Stimulated activated naive CD8-positive, alpha-beta T cell treated with anti-CD3 and anti-CD28 coated beads, Interleukin-15, amount 100 ng/mL, for 72 hours (primary cell): ENCODE data around the gene TH.
A peak's percentile ranks its signal among the peaks of the same experiment; 100 is the strongest.
"Not testable (repeated sequence)": the region's sequence is repeated elsewhere in the genome, so short reads cannot be mapped to it uniquely, and the experiment has no call there.

Experiments used
- ATAC-seq: fragments of 150-1000 bp; cut with Tn5 transposase; 2 replicates; pipeline ENCODE4 v1.10.0; 2021; ENCODE audit warnings: mild to moderate bottlenecking, moderate library complexity
- DNase-seq, 2 donors: peaks; one replicate each; pipeline ENCODE4 v3.0.0; 2021 to 2022
- H3K27ac Mint-ChIP-seq, 2 donors: one replicate each; pipeline ENCODE4 v1.8.0; 2022; ENCODE audit warnings: mild to moderate bottlenecking in 2 of 2, mixed read lengths in 2 of 2, moderate library complexity in 2 of 2
- H3K27me3 Mint-ChIP-seq: one replicate; pipeline ENCODE4 v1.8.0; 2022; ENCODE audit warnings: mixed read lengths
- H3K4me1 Mint-ChIP-seq: one replicate; pipeline ENCODE4 v1.8.0; 2022; ENCODE audit warnings: mild to moderate bottlenecking, mixed read lengths
- H3K4me3 Mint-ChIP-seq, 2 donors: one replicate each; pipeline ENCODE4 v1.8.0; 2022; ENCODE audit warnings: mild to moderate bottlenecking in 2 of 2, mixed read lengths in 2 of 2, moderate library complexity in 1 of 2
- H3K9me3 Mint-ChIP-seq, 2 donors: one replicate each; pipeline ENCODE4 v1.8.0; 2022; ENCODE audit warnings: mixed read lengths in 2 of 2

TH gene

DNA sequence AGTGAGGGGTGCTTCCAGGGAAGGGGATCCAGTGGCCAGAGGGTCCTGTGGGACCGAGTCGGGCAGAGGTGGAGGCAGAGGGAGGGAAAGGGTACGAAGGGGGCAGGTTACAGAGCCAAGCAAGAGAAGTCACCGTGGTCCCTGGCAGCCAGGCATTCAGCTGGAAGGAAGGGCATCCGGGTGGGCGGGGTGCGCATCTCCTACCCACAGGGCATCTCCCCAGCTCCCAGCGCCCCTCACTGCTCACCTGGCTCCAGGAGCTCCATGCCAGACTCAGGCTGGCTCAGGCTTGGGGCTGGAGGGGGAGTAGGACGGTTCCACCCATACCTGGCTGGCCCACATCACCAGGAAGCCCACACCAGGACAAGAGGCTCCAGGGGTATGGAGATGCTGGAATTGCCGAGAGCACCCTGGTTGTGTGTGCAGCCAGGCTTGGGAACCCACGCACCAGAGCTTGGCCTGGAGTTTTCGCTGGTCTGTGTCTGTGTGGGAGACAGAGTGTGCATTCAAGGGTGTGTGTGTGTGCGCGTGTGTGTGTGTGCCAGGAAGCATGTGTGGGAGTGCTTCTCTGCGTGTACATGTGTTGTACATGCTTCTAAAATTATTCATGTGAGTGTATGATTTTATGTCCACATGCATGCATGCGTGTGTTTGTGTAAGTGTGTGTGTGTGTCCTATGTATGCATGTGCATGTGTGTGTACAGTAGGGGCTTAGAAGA is 6.6 kb upstream of the TH start:
- not testable (repeated sequence) for H3K9me3 Mint-ChIP-seq, H3K4me3 Mint-ChIP-seq, H3K4me1 Mint-ChIP-seq, H3K27ac Mint-ChIP-seq, H3K27me3 Mint-ChIP-seq, ATAC-seq, DNase-seq

DNA sequence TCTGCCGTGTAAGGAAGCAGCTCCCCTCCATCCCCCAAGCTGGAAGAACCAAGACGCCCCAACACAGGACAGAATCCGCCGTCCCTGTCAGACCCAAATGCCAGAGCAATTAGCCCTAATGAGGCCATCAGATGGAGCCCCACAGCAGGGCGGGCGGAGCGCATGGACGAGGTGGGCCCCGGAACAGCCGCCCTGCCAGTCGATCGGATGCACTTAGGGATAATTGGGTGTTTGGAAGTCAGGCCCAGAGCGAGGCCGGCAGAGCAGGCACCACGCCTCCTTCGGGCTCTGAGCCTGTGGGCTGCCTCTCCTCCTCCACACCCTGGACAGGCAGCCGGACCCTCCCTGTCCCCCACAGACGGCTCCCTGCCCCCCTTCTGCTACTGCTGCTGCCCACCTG is 5.5 kb upstream of the TH start:
- no peak overlapping the region for H3K27ac Mint-ChIP-seq
- no peak overlapping the region for H3K4me3 Mint-ChIP-seq
- no peak for ATAC-seq
- H3K9me3 Mint-ChIP-seq = no peaks in the 10 kb centered on the region
- H3K27me3 Mint-ChIP-seq = no peaks in the 10 kb centered on the region
- H3K4me1 Mint-ChIP-seq = no peaks in the 10 kb centered on the region
- no peak for DNase-seq

DNA sequence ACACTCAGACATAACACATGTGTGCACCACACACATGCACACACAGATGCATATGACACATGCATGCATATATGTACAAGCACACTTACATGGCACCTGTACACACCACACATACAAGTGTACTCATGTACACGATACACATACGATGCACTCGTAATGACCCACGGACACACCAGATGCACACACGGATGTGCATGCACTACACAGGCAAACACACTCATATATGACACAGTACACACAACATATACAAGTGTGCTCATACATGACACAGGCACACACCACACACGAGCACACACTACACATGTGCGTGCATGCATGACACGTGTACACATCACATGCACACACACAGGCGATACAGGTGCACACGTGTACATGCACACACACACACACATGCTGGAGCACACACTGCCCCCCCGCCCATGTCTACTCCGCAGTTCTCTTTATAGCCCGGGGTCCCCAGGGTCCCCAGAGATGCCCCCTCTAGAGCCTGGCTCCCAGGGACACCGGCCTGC is 4.8 kb upstream of the TH start:
- H3K4me1 Mint-ChIP-seq = no peaks in the 10 kb centered on the region
- no peak overlapping the region for H3K27ac Mint-ChIP-seq
- H3K9me3 Mint-ChIP-seq = no peaks in the 10 kb centered on the region
- no peaks in the 10 kb centered on the region for H3K27me3 Mint-ChIP-seq
- DNase-seq = no peak
- H3K4me3 Mint-ChIP-seq = no peak overlapping the region
- no peak for ATAC-seq

DNA sequence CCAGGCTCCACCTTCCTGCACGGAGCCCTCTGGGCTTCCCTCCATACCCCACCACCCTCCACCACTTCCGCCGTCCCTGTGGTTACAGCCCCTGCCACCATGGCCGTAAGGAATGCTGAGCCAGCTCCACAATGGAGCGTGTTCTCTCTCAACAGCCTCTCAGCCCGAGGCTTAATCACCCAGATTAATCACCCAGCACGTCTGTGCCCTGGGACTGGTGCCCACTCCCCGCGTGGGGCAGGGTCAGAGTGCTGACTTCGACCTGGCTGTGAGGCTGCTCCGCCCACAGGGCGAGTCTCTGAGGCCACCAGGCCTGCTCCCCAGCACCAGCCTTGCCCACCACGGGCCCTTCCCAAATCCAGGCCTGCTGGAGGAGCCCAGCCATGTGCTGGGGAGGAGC is 4.0 kb upstream of the TH start:
- H3K27me3 Mint-ChIP-seq = no peaks in the 10 kb centered on the region
- ATAC-seq (no peak), DNase-seq (no peak)
- no peak overlapping the region for H3K4me3 Mint-ChIP-seq
- no peaks in the 10 kb centered on the region for H3K9me3 Mint-ChIP-seq
- no peak overlapping the region for H3K27ac Mint-ChIP-seq
- no peaks in the 10 kb centered on the region for H3K4me1 Mint-ChIP-seq

DNA sequence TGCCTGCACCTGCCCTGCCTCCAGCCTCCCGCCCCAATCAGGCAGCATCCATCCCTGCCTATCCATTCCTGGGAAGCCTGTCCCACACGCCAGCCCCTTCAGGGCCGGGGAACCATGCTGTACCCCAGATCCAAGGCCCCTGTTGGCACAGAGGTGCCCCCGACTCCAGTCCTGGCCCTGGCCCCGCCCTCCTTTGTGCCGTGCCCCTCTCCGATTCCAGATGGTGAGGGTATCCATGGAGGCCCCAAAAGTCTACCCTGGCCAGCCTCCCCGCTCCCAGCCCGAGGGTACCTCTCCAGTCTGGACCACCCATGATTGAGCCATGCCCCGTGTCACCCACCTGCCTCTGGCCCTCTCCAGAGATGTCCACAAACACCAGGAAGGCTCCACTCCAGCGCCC is 2.7 kb upstream of the TH start:
- ATAC-seq = no peak
- no peaks in the 10 kb centered on the region for H3K9me3 Mint-ChIP-seq
- no peak for DNase-seq
- H3K27me3 Mint-ChIP-seq = no peaks in the 10 kb centered on the region
- H3K4me3 Mint-ChIP-seq = no peak overlapping the region
- H3K4me1 Mint-ChIP-seq = no peaks in the 10 kb centered on the region
- H3K27ac Mint-ChIP-seq = no peak overlapping the region

DNA sequence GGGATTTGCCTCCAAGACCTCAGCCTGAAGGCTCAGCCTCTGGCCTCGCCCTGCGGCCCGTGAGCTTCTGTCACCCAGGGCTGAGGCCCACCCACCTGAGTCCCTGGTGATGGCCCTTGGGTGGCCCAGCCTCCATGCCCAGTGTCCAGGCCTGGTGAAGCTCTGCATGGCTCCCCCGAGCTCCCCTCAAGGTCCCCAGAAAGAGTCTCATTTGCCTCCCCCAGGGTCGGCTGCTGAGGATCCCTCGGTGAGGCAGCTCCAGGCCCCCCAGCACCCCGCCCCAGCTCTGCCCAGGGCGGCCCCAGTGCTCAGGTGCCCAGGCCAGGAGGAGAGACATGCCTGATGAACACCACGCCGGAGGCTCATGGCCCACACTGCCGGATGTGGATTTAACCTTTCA is 2.1 kb upstream of the TH start:
- Mint-ChIP-seq H3K4me3 (no peak overlapping the region), H3K27ac (no peak overlapping the region)

DNA sequence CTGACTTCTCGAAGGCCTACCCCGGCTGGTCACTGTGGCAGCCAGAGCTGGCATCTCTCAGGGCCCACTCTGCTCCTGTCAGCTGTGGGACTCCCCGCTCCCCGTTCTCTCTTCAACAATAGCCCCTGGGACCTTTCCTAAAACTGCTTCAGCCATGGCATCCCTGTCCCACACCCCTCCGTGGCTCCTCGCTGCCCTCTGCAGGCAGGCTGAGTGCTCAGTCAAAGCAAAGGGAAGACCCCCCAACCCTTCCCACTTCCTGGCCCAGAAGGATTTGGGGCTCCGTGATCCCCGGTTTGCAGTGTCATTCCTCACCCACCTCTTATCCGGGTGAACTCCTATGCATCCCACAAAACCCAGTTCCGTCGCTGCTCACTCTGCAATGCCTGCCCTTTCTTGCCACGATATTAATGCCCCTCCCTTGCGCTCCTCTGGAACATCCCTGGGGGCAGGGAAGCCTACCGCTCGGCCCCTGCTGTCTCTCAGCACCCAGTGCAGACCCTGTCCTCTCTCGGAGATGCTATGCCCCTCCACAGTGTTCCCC is 1.6 kb upstream of the TH start:
- no peak overlapping the region for H3K4me3 Mint-ChIP-seq
- ATAC-seq (no peak), DNase-seq (no peak)
- no peaks in the 10 kb centered on the region for H3K4me1 Mint-ChIP-seq
- no peak overlapping the region for H3K27ac Mint-ChIP-seq
- H3K27me3 Mint-ChIP-seq = no peaks in the 10 kb centered on the region
- no peaks in the 10 kb centered on the region for H3K9me3 Mint-ChIP-seq

More for the DNA sequence above, 2.1 kb upstream of the TH start:
- Mint-ChIP-seq H3K4me1 (no peaks in the 10 kb centered on the region), H3K27me3 (no peaks in the 10 kb centered on the region), H3K9me3 (no peaks in the 10 kb centered on the region)
- no peak for DNase-seq
- no peak for ATAC-seq

DNA sequence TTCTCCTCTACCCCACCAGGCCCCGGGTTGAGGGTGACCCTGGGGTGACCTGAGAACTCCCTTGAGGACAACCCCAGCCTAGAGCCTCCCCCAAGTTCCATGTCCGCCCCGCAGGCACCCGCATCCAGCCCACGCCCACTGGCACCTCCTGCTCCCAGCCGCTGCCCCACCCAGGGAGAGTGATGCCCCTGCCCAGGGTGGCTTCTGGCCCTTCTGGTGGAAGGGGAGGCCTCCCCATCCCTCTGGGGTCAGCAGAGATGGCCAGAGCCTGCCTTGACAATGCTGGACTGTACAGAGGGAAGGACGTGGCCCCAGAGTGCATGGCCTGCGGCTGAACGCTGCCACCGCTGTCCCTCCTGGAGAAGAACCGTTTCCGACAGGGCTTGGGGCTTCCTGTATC is 1.1 kb upstream of the TH start:
- Mint-ChIP-seq H3K4me3 (no peak overlapping the region), H3K27me3 (peaks cover 5% of the 10 kb centered on the region), H3K27ac (no peak overlapping the region), H3K4me1 (no peaks in the 10 kb centered on the region), H3K9me3 (no peaks in the 10 kb centered on the region)
- ATAC-seq (peak; percentile 3), DNase-seq (no peak)

DNA sequence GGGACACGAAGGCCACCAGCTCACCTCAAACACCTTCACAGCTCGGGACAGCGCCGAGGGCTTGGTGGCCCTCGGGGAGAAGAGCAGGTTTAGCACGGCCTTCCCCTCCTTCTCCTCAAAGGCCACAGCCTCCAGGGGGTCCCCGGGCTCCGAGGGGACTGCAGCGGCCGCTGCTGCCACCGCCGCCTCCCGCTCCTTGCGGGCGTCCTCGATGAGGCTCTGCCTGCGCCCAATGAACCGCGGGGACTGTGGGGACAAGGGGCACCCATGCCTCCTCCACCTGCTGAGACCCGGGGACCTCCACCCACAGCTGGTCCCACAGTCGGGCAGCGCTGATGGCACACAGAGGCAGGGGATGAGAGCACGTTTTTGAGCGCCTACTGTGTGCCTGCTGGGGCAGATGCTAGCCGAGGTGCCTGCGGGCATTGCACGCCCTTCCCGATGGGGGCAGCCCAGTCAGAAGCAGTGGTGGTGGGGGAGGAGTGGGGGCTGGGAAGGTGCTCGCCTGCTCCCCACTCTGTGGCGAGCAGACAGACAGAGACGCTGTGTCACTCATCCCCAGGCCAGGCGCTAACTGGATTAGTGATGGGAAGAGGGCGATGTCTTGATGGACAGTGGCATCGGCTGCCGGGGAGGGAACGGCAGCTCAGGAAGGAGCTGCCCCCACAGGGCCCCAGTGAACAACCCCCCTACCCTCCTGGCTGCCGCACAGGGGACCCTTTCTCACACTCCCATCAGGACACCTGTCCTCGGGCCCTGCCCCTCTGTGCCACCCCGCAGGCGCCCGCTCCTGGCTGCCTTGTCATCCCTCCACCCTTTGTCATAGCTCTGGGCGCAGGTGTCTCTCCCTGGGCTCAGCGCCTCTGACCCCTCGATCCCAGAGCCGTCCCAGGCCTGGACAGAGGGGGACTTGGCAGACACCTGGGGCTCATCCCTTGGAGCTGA is 1.7 kb downstream of the TH start:
- H3K9me3 Mint-ChIP-seq = no peaks in the 10 kb centered on the region
- DNase-seq (no peak), ATAC-seq (no peak)
- H3K4me3 Mint-ChIP-seq = no peak overlapping the region
- H3K4me1 Mint-ChIP-seq = no peaks in the 10 kb centered on the region
- H3K27me3 Mint-ChIP-seq = peaks cover 14% of the 10 kb centered on the region
- H3K27ac Mint-ChIP-seq = no peak overlapping the region

DNA sequence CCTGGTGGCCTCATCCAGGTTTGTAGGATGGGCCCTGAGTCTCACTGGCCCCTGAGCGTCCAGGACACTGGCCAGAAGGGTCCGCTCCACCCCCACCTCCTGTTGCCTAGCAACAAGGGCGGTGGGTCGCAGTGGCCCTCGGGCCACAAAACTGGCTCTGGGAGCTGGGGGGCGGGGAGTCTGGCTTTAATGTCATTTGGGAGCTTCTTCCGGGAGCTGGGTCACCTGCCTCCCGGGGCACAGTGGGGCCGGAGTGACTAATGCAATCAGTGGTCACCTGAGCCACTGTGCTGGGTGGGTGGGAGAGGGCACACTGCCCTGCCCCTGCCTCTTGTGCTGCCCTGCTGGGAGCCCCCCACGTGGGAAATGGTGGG is 2.6 kb downstream of the TH start:
- no peak for DNase-seq
- Mint-ChIP-seq H3K27ac (no peak overlapping the region), H3K27me3 (peaks cover 20% of the 10 kb centered on the region), H3K9me3 (no peaks in the 10 kb centered on the region), H3K4me1 (no peaks in the 10 kb centered on the region), H3K4me3 (no peak overlapping the region)
- ATAC-seq = no peak

DNA sequence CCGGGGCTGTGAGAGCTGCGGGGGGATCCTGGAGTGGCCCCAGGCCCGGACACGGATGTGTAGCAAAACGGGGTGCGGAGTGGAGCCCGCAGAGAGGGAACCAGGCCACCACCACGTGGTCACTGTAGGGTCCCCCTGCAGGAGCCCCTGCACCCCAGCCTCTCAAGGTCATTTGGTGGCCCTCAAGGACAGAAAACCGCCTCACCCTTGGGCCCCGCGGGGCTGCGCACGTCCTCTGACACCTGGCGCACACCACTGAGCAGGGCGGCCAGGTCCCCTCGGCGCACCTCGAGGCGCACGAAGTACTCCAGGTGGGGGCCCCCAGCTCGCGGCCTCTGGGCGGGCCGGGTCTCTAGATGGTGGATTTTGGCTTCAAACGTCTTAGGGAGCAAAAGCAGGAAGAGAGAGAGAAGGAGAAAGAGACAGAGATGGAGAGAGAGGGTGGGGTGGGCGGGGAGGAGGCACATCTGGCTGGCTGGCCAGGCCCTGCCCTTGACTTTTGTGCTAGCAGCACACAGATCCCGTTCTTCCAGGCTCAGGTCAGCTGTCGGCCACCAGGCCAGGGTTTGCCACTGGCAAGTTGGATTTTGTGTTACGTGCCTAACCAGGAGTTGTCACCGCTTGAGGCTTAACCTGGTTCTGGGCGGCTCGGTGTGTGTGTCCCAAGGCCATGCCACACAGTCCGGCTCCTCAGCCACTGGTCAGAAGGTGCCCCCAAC is 3.2 kb downstream of the TH start:
- no peak for DNase-seq
- no peak for ATAC-seq
- Mint-ChIP-seq H3K4me1 (no peaks in the 10 kb centered on the region), H3K27me3 (peaks cover 25% of the 10 kb centered on the region), H3K4me3 (no peak overlapping the region), H3K27ac (no peak overlapping the region), H3K9me3 (no peaks in the 10 kb centered on the region)

DNA sequence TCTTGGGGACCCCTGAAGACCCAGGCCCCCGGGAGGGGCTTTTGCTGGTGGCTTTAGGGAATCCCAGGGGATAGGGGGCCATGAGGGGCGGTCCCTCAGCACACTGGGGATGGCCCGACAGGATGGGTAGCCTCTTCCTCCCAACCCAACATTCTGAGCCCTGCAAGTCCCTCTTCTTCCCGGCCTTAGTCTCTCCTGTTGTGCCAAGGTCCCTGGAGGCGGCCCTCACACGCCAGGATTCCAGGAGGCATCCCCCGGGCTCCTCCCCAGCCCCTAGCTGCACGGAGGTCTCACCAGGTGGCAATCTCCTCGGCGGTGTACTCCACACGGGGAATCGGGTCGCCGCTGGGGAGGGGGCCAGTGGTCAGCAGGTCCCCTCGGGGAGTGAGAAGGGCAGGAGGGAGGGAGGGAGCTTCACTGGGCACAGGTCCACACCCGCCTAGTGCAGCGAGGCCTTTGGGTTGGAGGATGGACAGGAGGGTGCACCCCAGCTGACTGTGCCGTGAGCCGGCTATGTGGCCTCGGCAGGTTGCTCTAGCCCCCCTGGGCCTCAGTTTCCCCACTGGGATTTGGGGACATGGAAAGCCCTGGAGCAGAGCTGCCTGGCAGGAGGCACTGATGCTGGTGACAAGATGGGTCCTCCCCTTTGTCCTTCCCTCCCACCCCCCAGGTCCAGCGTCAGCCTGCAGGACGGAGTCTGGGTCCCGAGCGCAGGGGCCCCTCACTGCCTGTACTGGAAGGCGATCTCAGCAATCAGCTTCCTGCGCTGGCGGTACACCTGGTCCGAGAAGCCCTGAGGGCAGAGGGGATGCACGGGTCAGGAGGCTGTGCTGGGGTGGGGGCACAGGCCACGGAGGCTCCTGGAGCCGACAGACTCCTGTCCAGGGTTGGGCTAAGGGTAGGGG is 4.2 kb downstream of the TH start:
- no peak for DNase-seq
- H3K27ac Mint-ChIP-seq = no peak overlapping the region
- H3K27me3 Mint-ChIP-seq = peaks cover 28% of the 10 kb centered on the region
- H3K9me3 Mint-ChIP-seq = no peaks in the 10 kb centered on the region
- no peak overlapping the region for H3K4me3 Mint-ChIP-seq
- ATAC-seq = no peak
- no peaks in the 10 kb centered on the region for H3K4me1 Mint-ChIP-seq

DNA sequence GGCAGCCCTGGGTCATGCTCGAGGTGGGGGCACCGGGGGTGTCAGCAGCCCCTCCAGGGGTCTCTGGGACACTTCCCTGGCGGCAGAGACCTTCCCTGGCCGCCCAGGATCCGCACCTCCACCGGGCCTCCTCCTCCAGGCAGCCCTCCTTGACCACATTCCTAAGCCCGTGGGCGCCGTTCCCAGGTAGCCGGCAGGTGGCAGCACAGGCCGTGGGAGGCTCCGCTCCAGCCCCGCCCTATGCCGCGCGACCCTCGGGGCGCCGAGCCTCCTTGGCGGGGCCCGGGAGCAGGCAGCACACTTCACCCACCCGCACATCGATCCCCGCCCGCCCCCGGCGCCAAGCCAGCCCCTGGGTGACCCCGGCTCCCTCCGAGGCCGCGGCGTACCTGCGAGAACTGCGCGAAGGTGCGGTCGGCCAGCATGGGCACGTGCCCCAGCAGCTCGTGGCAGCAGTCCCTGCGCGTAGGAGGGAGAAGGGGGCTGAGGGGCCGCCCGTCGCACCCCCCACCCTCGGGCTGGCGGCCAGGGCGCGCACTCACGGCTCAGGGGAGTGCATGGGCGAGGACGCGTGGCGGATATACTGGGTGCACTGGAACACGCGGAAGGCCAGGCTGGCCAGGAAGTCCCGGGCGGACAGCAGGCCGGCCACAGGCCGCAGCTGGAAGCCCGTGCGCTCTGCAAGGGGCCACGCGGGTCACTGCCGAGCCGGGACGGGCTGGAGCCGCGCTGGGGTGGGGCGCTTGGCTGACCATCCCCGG is 5.3 kb downstream of the TH start:
- Mint-ChIP-seq H3K4me3 (no peak overlapping the region), H3K4me1 (no peaks in the 10 kb centered on the region), H3K27ac (no peak overlapping the region), H3K27me3 (peaks cover 31% of the 10 kb centered on the region), H3K9me3 (no peaks in the 10 kb centered on the region)
- peak; percentile 58 for ATAC-seq
- DNase-seq = peak; percentile 41 to 45

DNA sequence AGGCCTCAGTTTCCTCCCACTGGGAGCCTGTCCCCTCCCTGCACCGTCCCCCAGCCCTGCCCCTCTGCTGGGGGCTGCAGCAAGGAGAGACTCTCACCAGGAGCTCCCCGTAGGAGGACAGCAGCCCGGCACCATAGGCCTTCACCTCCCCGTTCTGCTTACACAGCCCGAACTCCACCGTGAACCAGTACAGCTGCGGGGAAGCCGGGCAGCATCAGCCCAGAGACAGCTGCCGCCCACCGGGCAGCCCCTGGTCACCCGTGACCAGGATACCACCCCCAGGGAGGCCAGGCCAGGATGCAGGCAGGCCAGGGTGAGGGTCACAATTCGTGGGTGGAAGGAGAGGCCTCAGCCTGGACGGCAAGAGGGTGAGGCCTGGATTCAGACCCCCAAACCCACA is 6.0 kb downstream of the TH start:
- Mint-ChIP-seq H3K27me3 (peaks cover 31% of the 10 kb centered on the region), H3K4me3 (no peak overlapping the region), H3K27ac (no peak overlapping the region), H3K9me3 (no peaks in the 10 kb centered on the region), H3K4me1 (no peaks in the 10 kb centered on the region)
- ATAC-seq (no peak), DNase-seq (no peak)
